HCT116 (cell line): Measurements from ENCODE around the gene TRIP10. TPM values are rescaled to one million over a fixed set of nuclear protein-coding genes. Genes with fewer than 3 reads are reported as not detected.

Experiments used
- ATAC-seq: fragments of 200-7000 bp; cut with Tn5 transposase; 2 replicates; pipeline ENCODE4 v1.9.1; 2020; ENCODE audit warnings: mild to moderate bottlenecking, moderate library complexity
- BruUV-seq: library from RNA; stranded (reverse); fragments of 400-500 nt; replicated peaks from 2 replicates; lab custom pipeline; 2021; lab: Mats Ljungman, UMichigan
- CTCF ChIA-PET: fragments of 300-600 bp; sonication (Branson Sonifier 250); formaldehyde crosslinking; loops from one replicate; lab custom pipeline; 2021; ENCODE audit warnings: antibody characterized with exemption; lab: Charles Lee
- POLR2A ChIA-PET: fragments of 300-600, 350-600 bp; sonication (Branson Sonifier 250); formaldehyde crosslinking; loops from one replicate; lab custom pipeline; 2021; ENCODE audit warnings: antibody characterized with exemption; lab: Charles Lee
- RAD21 ChIA-PET, 2 experiments: fragments of 300-600 bp; sonication (Branson Sonifier 250); formaldehyde crosslinking; loops; one replicate each; lab custom pipeline; 2023; ENCODE audit warnings: low total read pairs in 2 of 2; ENCODE audit not compliant: uncharacterized antibody in 2 of 2, unreplicated experiment in 2 of 2, low non-redundant PET in 1 of 2; lab: Charles Lee
- DNase-seq: peaks from one replicate; pipeline ENCODE4 v3.0.0-alpha.2; 2010; ENCODE audit warnings: low read depth, low spot score
- H2AFZ ChIP-seq: fragments of 200-600 bp; shearing (Covaris generic), sonication (generic); 2 replicates; pipeline ENCODE4 v1.6.1; 2017; ENCODE audit warnings: low read depth, mixed run types, mixed read lengths, antibody characterized with exemption, low read length; ENCODE audit not compliant: poor library complexity, severe bottlenecking
- H3K27ac ChIP-seq: 2 replicates; pipeline ENCODE4 v1.5.1; 2012; ENCODE audit warnings: low read depth, low read length
- H3K27me3 ChIP-seq: fragments of 200-600 bp; sonication (generic); 2 replicates; pipeline ENCODE4 v1.6.1; 2016; ENCODE audit warnings: mixed run types, low read length, mixed read lengths; ENCODE audit not compliant: insufficient read depth
- H3K36me3 ChIP-seq, 2 experiments: fragments of 200-500 bp in 1 of 2; fragments of 200-600 bp in 1 of 2; sonication (Bioruptor generic) in 1 of 2; sonication (generic) in 1 of 2; 2 replicates each; pipeline versions ENCODE4 v1.5.1 to v1.6.1; 2014 to 2016; ENCODE audit warnings: low read length in 2 of 2, inconsistent platforms in 1 of 2, mixed read lengths in 1 of 2, mixed run types in 1 of 2; ENCODE audit not compliant: insufficient read depth in 2 of 2, control insufficient read depth in 1 of 2
- H3K4me1 ChIP-seq, 2 experiments: fragments of 200-600 bp in 1 of 2; sonication (generic) in 1 of 2; 2 replicates each; pipeline versions ENCODE4 v1.5.1 to v1.6.1; 2012 to 2017; ENCODE audit warnings: low read length in 2 of 2, inconsistent platforms in 1 of 2, mild to moderate bottlenecking in 1 of 2, mixed read lengths in 1 of 2, mixed run types in 1 of 2, moderate library complexity in 1 of 2; ENCODE audit not compliant: insufficient read depth in 2 of 2, control insufficient read depth in 1 of 2
- H3K4me2 ChIP-seq: fragments of 200-600 bp; sonication (generic); 2 replicates; pipeline ENCODE4 v1.6.1; 2017; ENCODE audit warnings: mixed run types, low read length, mixed read lengths
- H3K4me3 ChIP-seq, 2 experiments: fragments of 200-600 bp in 1 of 2; sonication (generic) in 1 of 2; replicated peaks in 1 of 2; 2 replicates each; pipeline ENCODE4 v1.5.1; 2011 to 2016; ENCODE audit warnings: low read length in 2 of 2, control low read depth in 1 of 2, low read depth in 1 of 2, mild to moderate bottlenecking in 1 of 2, mixed read lengths in 1 of 2, mixed run types in 1 of 2
- H3K79me2 ChIP-seq: fragments of 200-600 bp; sonication (generic); 2 replicates; pipeline ENCODE4 v1.6.1; 2017; ENCODE audit warnings: mild to moderate bottlenecking, mixed run types, low read length, moderate library complexity, mixed read lengths; ENCODE audit not compliant: insufficient read depth
- H3K9ac ChIP-seq: fragments of 200-600 bp; sonication (generic); 2 replicates; pipeline ENCODE4 v1.6.1; 2016; ENCODE audit warnings: low read length, mixed read lengths
- H3K9me2 ChIP-seq: fragments of 200-600 bp; sonication (generic), shearing (Covaris generic); 2 replicates; pipeline ENCODE4 v1.6.1; 2017; ENCODE audit warnings: mixed run types, mild to moderate bottlenecking, moderate library complexity; ENCODE audit not compliant: insufficient read depth
- H3K9me3 ChIP-seq, 2 experiments: fragments of 200-500 bp in 1 of 2; fragments of 200-600 bp in 1 of 2; sonication (Bioruptor generic) in 1 of 2; sonication (generic) in 1 of 2; 2 replicates each; pipeline ENCODE4 v1.6.1; 2014 to 2017; ENCODE audit warnings: low read length in 2 of 2, mixed read lengths in 2 of 2, inconsistent platforms in 1 of 2, low read depth in 1 of 2, mild to moderate bottlenecking in 1 of 2, mixed run types in 1 of 2, moderate library complexity in 1 of 2; ENCODE audit not compliant: control insufficient read depth in 1 of 2, insufficient read depth in 1 of 2
- H4K20me1 ChIP-seq: fragments of 200-600 bp; sonication (generic), shearing (Covaris generic); 2 replicates; pipeline ENCODE4 v1.6.1; 2017; ENCODE audit warnings: mixed run types, mild to moderate bottlenecking, moderate library complexity; ENCODE audit not compliant: insufficient read depth
- ATF3 ChIP-seq: IDR thresholded peaks from 2 replicates; pipeline ENCODE4 v1.6.1; 2012
- CEBPB ChIP-seq: IDR thresholded peaks from 2 replicates; pipeline ENCODE4 v1.6.1; 2012; ENCODE audit warnings: low read depth
- CTCF ChIP-seq, 3 experiments: fragments of 200-600 bp in 1 of 3; sonication (generic) in 1 of 3; IDR thresholded peaks in 2 of 3; conservative IDR thresholded peaks in 1 of 3; 2 replicates each; pipeline ENCODE4 v1.5.1; 2012 to 2017; ENCODE audit warnings: low read depth in 2 of 3, low read length in 2 of 3, antibody characterized with exemption in 1 of 3, borderline replicate concordance in 1 of 3, control low read depth in 1 of 3, mild to moderate bottlenecking in 1 of 3, mixed read lengths in 1 of 3, mixed run types in 1 of 3, moderate library complexity in 1 of 3; ENCODE audit not compliant: insufficient read depth in 1 of 3
- EGR1 ChIP-seq: IDR thresholded peaks from 2 replicates; pipeline ENCODE4 v1.6.1; 2012; ENCODE audit warnings: low read depth
- EZH2 ChIP-seq: fragments of 200-600 bp; sonication (generic); IDR thresholded peaks from 2 replicates; pipeline ENCODE4 v1.6.1; 2017; ENCODE audit warnings: antibody characterized with exemption, mixed run types
- EZH2phosphoT487 ChIP-seq: fragments of 200-600 bp; IDR thresholded peaks from 2 replicates; pipeline ENCODE4 v1.6.1; 2018; ENCODE audit warnings: antibody characterized with exemption, borderline replicate concordance
- FOSL1 ChIP-seq: IDR thresholded peaks from 2 replicates; pipeline ENCODE4 v1.6.1; 2012; ENCODE audit warnings: low read depth
- JUND ChIP-seq: IDR thresholded peaks from 2 replicates; pipeline ENCODE4 v1.6.1; 2012
- POLR2A ChIP-seq: IDR thresholded peaks from 2 replicates; pipeline ENCODE4 v1.7.0; 2011; ENCODE audit warnings: borderline replicate concordance; ENCODE audit not compliant: insufficient read depth, insufficient read length; ENCODE audit errors: extremely low read depth
- POLR2AphosphoS5 ChIP-seq: IDR thresholded peaks from 2 replicates; pipeline ENCODE4 v1.6.1; 2011; ENCODE audit warnings: mild to moderate bottlenecking, low read depth, low read length, moderate library complexity
- REST ChIP-seq: IDR thresholded peaks from 2 replicates; pipeline ENCODE4 v1.6.1; 2012; ENCODE audit warnings: low read depth
- SIN3A ChIP-seq: IDR thresholded peaks from 2 replicates; pipeline ENCODE4 v1.6.1; 2012; ENCODE audit warnings: low read depth
- SP1 ChIP-seq: IDR thresholded peaks from 2 replicates; pipeline ENCODE4 v1.6.1; 2012; ENCODE audit warnings: low read depth
- YY1 ChIP-seq: IDR thresholded peaks from 2 replicates; pipeline ENCODE4 v1.6.1; 2011; ENCODE audit warnings: low read length, low read depth, moderate library complexity, mild to moderate bottlenecking; ENCODE audit not compliant: insufficient replicate concordance; ENCODE audit errors: extremely low read depth
- ZFX ChIP-seq: fragments of 450-650 bp; IDR thresholded peaks from 2 replicates; pipeline ENCODE4 v1.6.1; 2017
- ZNF274 ChIP-seq: fragments of 200-500 bp; sonication (Bioruptor generic); IDR thresholded peaks from 2 replicates; pipeline ENCODE4 v1.6.1; 2014; ENCODE audit warnings: mild to moderate bottlenecking, low read depth, low read length, inconsistent platforms
- intact Hi-C: fragments of 100-400 bp; cut with micrococcal nuclease; formaldehyde crosslinking; loops from 2 replicates; pipeline ENCODE4 v1.10.0; 2022
- total RNA-seq: library from RNA; stranded (reverse); gene quantifications from one replicate; pipeline ENCODE4 v1.2.1, GENCODE V29; 2021; ENCODE audit not compliant: unreplicated experiment

The TRIP10 gene
- total RNA-seq, 1 experiment from 2014 or later, result 111 TPM

- TF ChIP-seq CTCF (IDR thresholded peaks at IDR 0.05 in 2 of 3, conservative IDR thresholded peaks at IDR 0.05 in 1 of 3; ENCODE audit: borderline replicate concordance in 1 of 3, insufficient read depth in 1 of 3, low read depth in 2 of 3, low read length in 2 of 3), result no peak
- TF ChIP-seq FOSL1, result no peak
- no peak for TF ChIP-seq EGR1
- TF ChIP-seq SIN3A, result no peak
- no peak for TF ChIP-seq EZH2
- no peak for TF ChIP-seq POLR2A
- TF ChIP-seq ZFX, result no peak
- no peak for TF ChIP-seq ATF3
- no peak for TF ChIP-seq JUND
Measured at GRCh38 chr19:6725513-6726231, 13.8 kb upstream of the TRIP10 start (continued).

GRCh38 chr19:6728346-6728745, 11.1 kb upstream of the TRIP10 start:
- Histone ChIP-seq H3K79me2 (no peaks in the 10 kb centered on the region), H3K4me2 (no peak overlapping the region), H2AFZ (no peak overlapping the region), H3K36me3 (no peaks in the 10 kb centered on the region; a peak in 2 of 4 replicates), H3K9ac (no peak overlapping the region), H3K4me3 (no peak overlapping the region), H3K27me3 (no peaks in the 10 kb centered on the region), H4K20me1 (no peaks in the 10 kb centered on the region), H3K9me3 (no peaks in the 10 kb centered on the region), H3K9me2 (no peaks in the 10 kb centered on the region), H3K27ac (no peak overlapping the region; the same call in 1 of the 2 replicates), H3K4me1 (peaks cover 2 to 16% of the 10 kb centered on the region in 2 experiments; a peak in 3 of 4 replicates)
- TF ChIP-seq POLR2AphosphoS5, result no peak
- TF ChIP-seq ATF3, result no peak
- TF ChIP-seq EGR1, result no peak
- no peak for TF ChIP-seq ZNF274
- TF ChIP-seq REST, result no peak
- TF ChIP-seq YY1, result no peak
- TF ChIP-seq SP1, result no peak
- TF ChIP-seq JUND, result no peak
- TF ChIP-seq EZH2phosphoT487, result no peak
- TF ChIP-seq ZFX, result no peak
- no peak for TF ChIP-seq CEBPB
- BruUV-seq, result no TSS peak
- CTCF ChIA-PET, result no interaction called here
- POLR2A ChIA-PET, result no interaction called here
- intact Hi-C loops, result no loop called here
- DNase-seq, result no peak
- RAD21 ChIA-PET, result no interaction called here
- ATAC-seq, result no peak
